Measurements from ENCODE around the gene RAD51D.

DNA sequence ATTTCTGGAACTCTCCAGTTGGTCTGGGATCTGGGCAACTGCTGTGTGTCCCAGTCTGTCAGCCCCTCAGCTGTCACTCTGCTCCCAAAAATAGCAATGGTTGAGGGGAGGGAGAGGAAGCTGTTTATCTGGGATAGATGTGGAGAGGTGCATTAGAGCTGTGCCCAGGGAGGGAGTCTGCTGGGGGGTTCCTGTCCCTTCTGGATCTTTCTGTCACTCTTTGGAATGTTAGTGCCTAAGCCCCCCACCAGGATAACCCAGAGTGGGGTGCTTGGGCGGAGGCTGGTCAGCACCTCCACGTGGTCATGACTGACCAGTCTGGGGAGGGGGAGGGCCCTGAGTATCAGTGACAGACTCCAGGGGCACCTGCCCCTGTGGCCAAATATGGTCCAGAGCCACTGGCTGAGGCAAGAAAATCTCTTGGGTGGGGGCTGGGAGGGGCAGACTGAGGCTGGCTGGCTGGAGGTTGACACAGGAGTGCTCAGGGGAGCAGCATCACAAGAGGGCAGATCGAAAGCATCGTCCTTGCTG, 27.8 kb upstream of the RAD51D start, which contains the start of gene UNC45B:
- no peak for TF ChIP-seq TAF1 (IDR thresholded peaks at IDR 0.05; ENCODE audit: low read depth)
- TF ChIP-seq EZH2 (IDR thresholded peaks at IDR 0.05; ENCODE audit: borderline replicate concordance, insufficient read depth, low read length, poor library complexity, severe bottlenecking), result no peak
- TF ChIP-seq MXI1 (conservative IDR thresholded peaks at IDR 0.05; ENCODE audit: poor library complexity, severe bottlenecking), result no peak
- TF ChIP-seq POLR2AphosphoS5 (IDR thresholded peaks at IDR 0.05), result no peak
- TF ChIP-seq, protein P1, sequence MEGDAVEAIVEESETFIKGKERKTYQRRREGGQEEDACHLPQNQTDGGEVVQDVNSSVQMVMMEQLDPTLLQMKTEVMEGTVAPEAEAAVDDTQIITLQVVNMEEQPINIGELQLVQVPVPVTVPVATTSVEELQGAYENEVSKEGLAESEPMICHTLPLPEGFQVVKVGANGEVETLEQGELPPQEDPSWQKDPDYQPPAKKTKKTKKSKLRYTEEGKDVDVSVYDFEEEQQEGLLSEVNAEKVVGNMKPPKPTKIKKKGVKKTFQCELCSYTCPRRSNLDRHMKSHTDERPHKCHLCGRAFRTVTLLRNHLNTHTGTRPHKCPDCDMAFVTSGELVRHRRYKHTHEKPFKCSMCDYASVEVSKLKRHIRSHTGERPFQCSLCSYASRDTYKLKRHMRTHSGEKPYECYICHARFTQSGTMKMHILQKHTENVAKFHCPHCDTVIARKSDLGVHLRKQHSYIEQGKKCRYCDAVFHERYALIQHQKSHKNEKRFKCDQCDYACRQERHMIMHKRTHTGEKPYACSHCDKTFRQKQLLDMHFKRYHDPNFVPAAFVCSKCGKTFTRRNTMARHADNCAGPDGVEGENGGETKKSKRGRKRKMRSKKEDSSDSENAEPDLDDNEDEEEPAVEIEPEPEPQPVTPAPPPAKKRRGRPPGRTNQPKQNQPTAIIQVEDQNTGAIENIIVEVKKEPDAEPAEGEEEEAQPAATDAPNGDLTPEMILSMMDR (IDR thresholded peaks at IDR 0.05; ENCODE audit: poor library complexity, severe bottlenecking), result no peak
- no peak for TF ChIP-seq SMC3 (conservative IDR thresholded peaks at IDR 0.05; ENCODE audit: poor library complexity)
- TF ChIP-seq EP300 (conservative IDR thresholded peaks at IDR 0.05; ENCODE audit: poor library complexity, severe bottlenecking), result no peak
- TF ChIP-seq, protein P2, sequence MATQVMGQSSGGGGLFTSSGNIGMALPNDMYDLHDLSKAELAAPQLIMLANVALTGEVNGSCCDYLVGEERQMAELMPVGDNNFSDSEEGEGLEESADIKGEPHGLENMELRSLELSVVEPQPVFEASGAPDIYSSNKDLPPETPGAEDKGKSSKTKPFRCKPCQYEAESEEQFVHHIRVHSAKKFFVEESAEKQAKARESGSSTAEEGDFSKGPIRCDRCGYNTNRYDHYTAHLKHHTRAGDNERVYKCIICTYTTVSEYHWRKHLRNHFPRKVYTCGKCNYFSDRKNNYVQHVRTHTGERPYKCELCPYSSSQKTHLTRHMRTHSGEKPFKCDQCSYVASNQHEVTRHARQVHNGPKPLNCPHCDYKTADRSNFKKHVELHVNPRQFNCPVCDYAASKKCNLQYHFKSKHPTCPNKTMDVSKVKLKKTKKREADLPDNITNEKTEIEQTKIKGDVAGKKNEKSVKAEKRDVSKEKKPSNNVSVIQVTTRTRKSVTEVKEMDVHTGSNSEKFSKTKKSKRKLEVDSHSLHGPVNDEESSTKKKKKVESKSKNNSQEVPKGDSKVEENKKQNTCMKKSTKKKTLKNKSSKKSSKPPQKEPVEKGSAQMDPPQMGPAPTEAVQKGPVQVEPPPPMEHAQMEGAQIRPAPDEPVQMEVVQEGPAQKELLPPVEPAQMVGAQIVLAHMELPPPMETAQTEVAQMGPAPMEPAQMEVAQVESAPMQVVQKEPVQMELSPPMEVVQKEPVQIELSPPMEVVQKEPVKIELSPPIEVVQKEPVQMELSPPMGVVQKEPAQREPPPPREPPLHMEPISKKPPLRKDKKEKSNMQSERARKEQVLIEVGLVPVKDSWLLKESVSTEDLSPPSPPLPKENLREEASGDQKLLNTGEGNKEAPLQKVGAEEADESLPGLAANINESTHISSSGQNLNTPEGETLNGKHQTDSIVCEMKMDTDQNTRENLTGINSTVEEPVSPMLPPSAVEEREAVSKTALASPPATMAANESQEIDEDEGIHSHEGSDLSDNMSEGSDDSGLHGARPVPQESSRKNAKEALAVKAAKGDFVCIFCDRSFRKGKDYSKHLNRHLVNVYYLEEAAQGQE (IDR thresholded peaks at IDR 0.05; ENCODE audit: borderline replicate concordance), result no peak

All from neural cell (in vitro differentiated cells).